Activated T-cell treated with anti-CD3 and anti-CD28 coated beads, Interleukin-2, amount 50 U/mL, for 4 hours (primary cell): ENCODE data around the gene SYT13. TPM values are rescaled to one million over a fixed set of nuclear protein-coding genes. Genes with fewer than 3 reads are reported as not detected.
A peak's percentile ranks its signal among the peaks of the same experiment; 100 is the strongest.

ENCODE experiments used
- ATAC-seq, 2 donors: fragments of 200-7000 bp; cut with Tn5 transposase; one replicate each; pipeline ENCODE4 v1.10.0; 2021
- DNase-seq: peaks from one replicate; pipeline ENCODE4 v3.0.0-alpha.2; 2020
- H3K27me3 Mint-ChIP-seq: one replicate; pipeline ENCODE4 v1.8.0; 2021; ENCODE audit warnings: low read depth, mixed read lengths
- H3K36me3 Mint-ChIP-seq: one replicate; pipeline ENCODE4 v1.8.0; 2022; ENCODE audit warnings: mixed read lengths; ENCODE audit not compliant: insufficient read depth
- H3K4me1 Mint-ChIP-seq: one replicate; pipeline ENCODE4 v1.8.0; 2021; ENCODE audit warnings: low read depth, mixed read lengths
- H3K4me3 Mint-ChIP-seq: one replicate; pipeline ENCODE4 v1.8.0; 2021; ENCODE audit warnings: mild to moderate bottlenecking, moderate library complexity, mixed read lengths
- H3K9me3 Mint-ChIP-seq: one replicate; pipeline ENCODE4 v1.8.0; 2021; ENCODE audit warnings: mixed read lengths
- total RNA-seq, 3 donors: library from RNA; stranded (reverse); gene quantifications; one replicate each; pipeline ENCODE4 v1.2.1, GENCODE V29; 2021

SYT13 gene
- total RNA-seq: under 1 TPM in 1 of 3 donors, not detected in 2; 0.05 TPM

GRCh38 chr11:45285930-45286632 is at the start of gene SYT13:
TSS of gene SYT13 (minus strand) at chr11:45286341. CDS start at chr11:45286207, 134 bp downstream.
- DNase-seq: no peak

GRCh38 chr11:45335434-45335833 is 49.3 kb upstream of the SYT13 start:
- Mint-ChIP-seq H3K9me3 (no peaks in the 10 kb centered on the region), H3K4me3 (no peak overlapping the region), H3K27me3 (peaks cover 5% of the 10 kb centered on the region)

More at GRCh38 chr11:45285930-45286632, at the start of gene SYT13:
- peaks cover 75% of the 10 kb centered on the region for H3K27me3 Mint-ChIP-seq
- peaks cover 2% of the 10 kb centered on the region for H3K4me1 Mint-ChIP-seq
- no peaks in the 10 kb centered on the region for H3K36me3 Mint-ChIP-seq
- ATAC-seq: peak in 1 of 2 donors; percentile 40
- H3K4me3 Mint-ChIP-seq: no peak within 1 kb of the TSS
- no peaks in the 10 kb centered on the region for H3K9me3 Mint-ChIP-seq

GRCh38 chr11:45334836-45335235 is 48.7 kb upstream of the SYT13 start:
- peaks cover 4% of the 10 kb centered on the region for H3K4me1 Mint-ChIP-seq
- no peaks in the 10 kb centered on the region for H3K36me3 Mint-ChIP-seq
- no peak for ATAC-seq
- peaks cover 5% of the 10 kb centered on the region for H3K27me3 Mint-ChIP-seq
- H3K4me3 Mint-ChIP-seq: no peak overlapping the region
- H3K9me3 Mint-ChIP-seq: no peaks in the 10 kb centered on the region
- DNase-seq: no peak

More at GRCh38 chr11:45335434-45335833, 49.3 kb upstream of the SYT13 start:
- H3K36me3 Mint-ChIP-seq: no peaks in the 10 kb centered on the region
- DNase-seq: no peak
- peaks cover 10% of the 10 kb centered on the region for H3K4me1 Mint-ChIP-seq
- ATAC-seq: no peak

GRCh38 chr11:45334410-45334809 is 48.3 kb upstream of the SYT13 start:
- H3K36me3 Mint-ChIP-seq: no peaks in the 10 kb centered on the region
- ATAC-seq: no peak
- no peak overlapping the region for H3K4me3 Mint-ChIP-seq
- peaks cover 5% of the 10 kb centered on the region for H3K27me3 Mint-ChIP-seq
- DNase-seq: no peak
- no peaks in the 10 kb centered on the region for H3K9me3 Mint-ChIP-seq
- peaks cover under 1% of the 10 kb centered on the region for H3K4me1 Mint-ChIP-seq

GRCh38 chr11:45333001-45333971 is 47.1 kb upstream of the SYT13 start:
- Mint-ChIP-seq H3K36me3 (no peaks in the 10 kb centered on the region), H3K4me3 (no peak overlapping the region), H3K9me3 (no peaks in the 10 kb centered on the region), H3K27me3 (peaks cover 5% of the 10 kb centered on the region), H3K4me1 (no peaks in the 10 kb centered on the region)
- DNase-seq (no peak), ATAC-seq (peak in 1 of 2 donors; percentile 48)

GRCh38 chr11:45332276-45332934 is 46.3 kb upstream of the SYT13 start:
- Mint-ChIP-seq H3K4me3 (no peak overlapping the region), H3K36me3 (no peaks in the 10 kb centered on the region), H3K9me3 (no peaks in the 10 kb centered on the region), H3K27me3 (peaks cover 8% of the 10 kb centered on the region), H3K4me1 (no peaks in the 10 kb centered on the region)
- peak; percentile 33 for DNase-seq
- peak in 1 of 2 donors; percentile 67 for ATAC-seq

- Mint-ChIP-seq H3K27me3 (peaks cover 10% of the 10 kb centered on the region), H3K4me3 (no peak overlapping the region), H3K36me3 (no peaks in the 10 kb centered on the region), H3K4me1 (no peaks in the 10 kb centered on the region), H3K9me3 (peaks cover 2% of the 10 kb centered on the region)
- DNase-seq (no peak), ATAC-seq (no peak)
Measured at GRCh38 chr11:45331839-45332238, 45.7 kb upstream of the SYT13 start.

- Mint-ChIP-seq H3K4me1 (no peaks in the 10 kb centered on the region), H3K36me3 (no peaks in the 10 kb centered on the region), H3K4me3 (no peak overlapping the region), H3K27me3 (peaks cover 22% of the 10 kb centered on the region), H3K9me3 (peaks cover 3% of the 10 kb centered on the region)
- ATAC-seq (no peak), DNase-seq (no peak)
Measured at GRCh38 chr11:45328726-45329125, 42.6 kb upstream of the SYT13 start.

GRCh38 chr11:45324459-45324858 is 38.3 kb upstream of the SYT13 start:
- Mint-ChIP-seq H3K36me3 (no peaks in the 10 kb centered on the region), H3K4me1 (no peaks in the 10 kb centered on the region), H3K27me3 (peaks cover 32% of the 10 kb centered on the region), H3K9me3 (peaks cover 3% of the 10 kb centered on the region), H3K4me3 (no peak overlapping the region)
- ATAC-seq (no peak), DNase-seq (no peak)

- no peak for ATAC-seq
- Mint-ChIP-seq H3K36me3 (no peaks in the 10 kb centered on the region), H3K4me1 (no peaks in the 10 kb centered on the region), H3K4me3 (no peak overlapping the region), H3K27me3 (peaks cover 32% of the 10 kb centered on the region), H3K9me3 (peaks cover 3% of the 10 kb centered on the region)
- DNase-seq: no peak
Measured at GRCh38 chr11:45323601-45324249, 37.6 kb upstream of the SYT13 start.

- DNase-seq (no peak), ATAC-seq (no peak)
- Mint-ChIP-seq H3K9me3 (peaks cover 3% of the 10 kb centered on the region), H3K27me3 (peaks cover 32% of the 10 kb centered on the region), H3K4me3 (no peak overlapping the region), H3K4me1 (no peaks in the 10 kb centered on the region), H3K36me3 (no peaks in the 10 kb centered on the region)
Measured at GRCh38 chr11:45322891-45323600, 36.9 kb upstream of the SYT13 start.

GRCh38 chr11:45322111-45322705 is 36.1 kb upstream of the SYT13 start:
- ATAC-seq (no peak), DNase-seq (no peak)
- no peaks in the 10 kb centered on the region for H3K4me1 Mint-ChIP-seq
- H3K4me3 Mint-ChIP-seq: no peak overlapping the region
- H3K9me3 Mint-ChIP-seq: peaks cover 3% of the 10 kb centered on the region
- H3K27me3 Mint-ChIP-seq: peaks cover 34% of the 10 kb centered on the region
- H3K36me3 Mint-ChIP-seq: no peaks in the 10 kb centered on the region

GRCh38 chr11:45321669-45322068 is 35.5 kb upstream of the SYT13 start:
- Mint-ChIP-seq H3K4me3 (no peak overlapping the region), H3K4me1 (no peaks in the 10 kb centered on the region), H3K9me3 (no peaks in the 10 kb centered on the region), H3K36me3 (no peaks in the 10 kb centered on the region), H3K27me3 (peaks cover 34% of the 10 kb centered on the region)
- no peak for ATAC-seq
- DNase-seq: no peak
